ENCODE data around the gene CASP8AP2. TPM values are rescaled to one million over a fixed set of nuclear protein-coding genes. Genes with fewer than 3 reads are reported as not detected.
"Not testable (repeated sequence)": the region's sequence is repeated elsewhere in the genome, so short reads cannot be mapped to it uniquely, and the experiment has no call there.

The CASP8AP2 gene
- polyA plus RNA-seq: 1 to 10 TPM; 2.3 to 5.7 (median 3.2) TPM

GRCh38 chr6:89829472-89830169 lies at the start of gene CASP8AP2:
TSS of gene CASP8AP2 (plus strand) at chr6:89829880.
- H3K27ac ChIP-seq (ENCODE audit: low read depth, low read length): no peak within 1 kb of the TSS
- WGBS, 3 donors: 0 to 1% (median 0%) methylated on average over 41 of the region's 41 CpGs

- 91 to 96% (median 95%) methylated on average over 6 of the region's 6 CpGs for WGBS, 3 donors
These were observed 48.3 kb upstream of the CASP8AP2 start for GRCh38 chr6:89781070-89782034.

GRCh38 chr6:89782222-89782621 lies 47.5 kb upstream of the CASP8AP2 start:
- H3K27ac ChIP-seq (ENCODE audit: low read depth, low read length): no peak overlapping the region
- 78 to 96% (median 92%) methylated on average over 1 of the region's 1 CpG for WGBS, 3 donors

More at GRCh38 chr6:89781070-89782034, 48.3 kb upstream of the CASP8AP2 start:
- H3K27ac ChIP-seq (ENCODE audit: low read depth, low read length): no peak overlapping the region

GRCh38 chr6:89783293-89783692 lies 46.4 kb upstream of the CASP8AP2 start:
- H3K27ac ChIP-seq (ENCODE audit: low read depth, low read length): not testable (repeated sequence)
- 90 to 92% (median 90%) methylated on average over 7 of the region's 7 CpGs for WGBS, 3 donors

GRCh38 chr6:89784838-89785237 lies 44.8 kb upstream of the CASP8AP2 start:
- WGBS, 3 donors: 56 to 97% (median 97%) methylated on average over 6 of the region's 6 CpGs
- no peak overlapping the region for H3K27ac ChIP-seq (ENCODE audit: low read depth, low read length)

GRCh38 chr6:89786970-89787369 lies 42.7 kb upstream of the CASP8AP2 start:
- no peak overlapping the region for H3K27ac ChIP-seq (ENCODE audit: low read depth, low read length)
- 68 to 97% (median 96%) methylated on average over 2 of the region's 2 CpGs for WGBS, 3 donors

GRCh38 chr6:89787660-89788328 lies 41.9 kb upstream of the CASP8AP2 start:
- no peak overlapping the region for H3K27ac ChIP-seq (ENCODE audit: low read depth, low read length)
- WGBS, 3 donors: 81 to 86% (median 86%) methylated on average over 7 of the region's 7 CpGs

- 96 to 100% (median 100%) methylated on average over 1 of the region's 1 CpG for WGBS, 3 donors
- H3K27ac ChIP-seq (ENCODE audit: low read depth, low read length): no peak overlapping the region
These were observed 39.7 kb upstream of the CASP8AP2 start for GRCh38 chr6:89789980-89790379.

GRCh38 chr6:89790403-89790802 lies 39.3 kb upstream of the CASP8AP2 start:
- H3K27ac ChIP-seq (ENCODE audit: low read depth, low read length): no peak overlapping the region
- 97 to 99% (median 97%) methylated on average over 2 of the region's 2 CpGs for WGBS, 3 donors

- 37 to 59% (median 58%) methylated on average over 2 of the region's 2 CpGs for WGBS, 3 donors
- no peak overlapping the region for H3K27ac ChIP-seq (ENCODE audit: low read depth, low read length)
These were observed 36.8 kb upstream of the CASP8AP2 start for GRCh38 chr6:89792881-89793280.

GRCh38 chr6:89793586-89793985 lies 36.1 kb upstream of the CASP8AP2 start:
- H3K27ac ChIP-seq (ENCODE audit: low read depth, low read length): no peak overlapping the region
- WGBS, 3 donors: 73 to 91% (median 90%) methylated on average over 3 of the region's 3 CpGs

GRCh38 chr6:89794324-89794723 lies 35.4 kb upstream of the CASP8AP2 start:
- 78 to 90% (median 78%) methylated on average over 6 of the region's 6 CpGs for WGBS, 3 donors
- H3K27ac ChIP-seq (ENCODE audit: low read depth, low read length): no peak overlapping the region

GRCh38 chr6:89797317-89797716 lies 32.4 kb upstream of the CASP8AP2 start:
- 87 to 90% (median 88%) methylated on average over 7 of the region's 7 CpGs for WGBS, 3 donors
- no peak overlapping the region for H3K27ac ChIP-seq (ENCODE audit: low read depth, low read length)

- whole genome bisulfite sequencing, 3 donors: 89 to 97% (median 96%) methylated on average over 8 of the region's 8 CpGs
- H3K27ac ChIP-seq (ENCODE audit: low read depth, low read length): no peak overlapping the region
These were observed 30.6 kb upstream of the CASP8AP2 start for GRCh38 chr6:89799096-89799495.

- no peak overlapping the region for H3K27ac ChIP-seq (ENCODE audit: low read depth, low read length)
- WGBS, 3 donors: 77 to 88% (median 77%) methylated on average over 2 of the region's 2 CpGs
These were observed 29.9 kb upstream of the CASP8AP2 start for GRCh38 chr6:89799756-89800155.

GRCh38 chr6:89803271-89803670 lies 26.4 kb upstream of the CASP8AP2 start:
- H3K27ac ChIP-seq (ENCODE audit: low read depth, low read length): no peak overlapping the region
- WGBS, 3 donors: 94 to 96% (median 94%) methylated on average over 10 of the region's 10 CpGs

- H3K27ac ChIP-seq (ENCODE audit: low read depth, low read length): no peak overlapping the region
- 54 to 86% (median 79%) methylated on average over 6 of the region's 6 CpGs for WGBS, 3 donors
These were observed 23.8 kb upstream of the CASP8AP2 start for GRCh38 chr6:89805814-89806371.

- H3K27ac ChIP-seq (ENCODE audit: low read depth, low read length): no peak overlapping the region
- WGBS, 3 donors: 86 to 91% (median 89%) methylated on average over 3 of the region's 3 CpGs
These were observed 22.1 kb upstream of the CASP8AP2 start for GRCh38 chr6:89807581-89807980.

Measured in adipose tissue (tissue), 3 donors.